ENCODE data around the gene MMP15.
A peak's percentile ranks its signal among the peaks of the same experiment; 100 is the strongest.
"Not testable (repeated sequence)": the region's sequence is repeated elsewhere in the genome, so short reads cannot be mapped to it uniquely, and the experiment has no call there.

MMP15 gene

GRCh38 chr16:58049232-58050185, 24.0 kb downstream of the MMP15 start:
- DNase-seq (ENCODE audit: low spot score), result no peak

GRCh38 chr16:58051296-58051695, 25.7 kb downstream of the MMP15 start:
- DNase-seq (ENCODE audit: low spot score), result no peak

- no peak for DNase-seq (ENCODE audit: low spot score)
Measured at GRCh38 chr16:58051821-58052603, 26.5 kb downstream of the MMP15 start.

- no peak for DNase-seq (ENCODE audit: low spot score)
Measured at GRCh38 chr16:58053682-58054005, 28.1 kb downstream of the MMP15 start.

GRCh38 chr16:58054289-58054688, 28.7 kb downstream of the MMP15 start:
- no peak for DNase-seq (ENCODE audit: low spot score)

- DNase-seq (ENCODE audit: low spot score), result peak; percentile 27
Measured at GRCh38 chr16:58056580-58056979, 31.0 kb downstream of the MMP15 start.

GRCh38 chr16:58057121-58057520, 31.6 kb downstream of the MMP15 start:
- DNase-seq (ENCODE audit: low spot score), result no peak

- no peak for DNase-seq (ENCODE audit: low spot score)
Measured at GRCh38 chr16:58057784-58058183, 32.2 kb downstream of the MMP15 start.

- DNase-seq (ENCODE audit: low spot score), result peak; percentile 18
Measured at GRCh38 chr16:58062821-58063220, 37.3 kb downstream of the MMP15 start.

- DNase-seq (ENCODE audit: low spot score), result peak; percentile 9
Measured at GRCh38 chr16:58063377-58064076, 38.0 kb downstream of the MMP15 start.

GRCh38 chr16:58070585-58070984, 45.0 kb downstream of the MMP15 start:
- no peak for DNase-seq (ENCODE audit: low spot score)

- not testable (repeated sequence) for DNase-seq (ENCODE audit: low spot score)
Measured at GRCh38 chr16:58072134-58072533, 46.6 kb downstream of the MMP15 start.

GRCh38 chr16:58073086-58073485, 47.5 kb downstream of the MMP15 start:
- DNase-seq (ENCODE audit: low spot score), result not testable (repeated sequence)

- DNase-seq (ENCODE audit: low spot score), result no peak
Measured at GRCh38 chr16:58074657-58075056, 49.1 kb downstream of the MMP15 start.

- no peak for DNase-seq (ENCODE audit: low spot score)
Measured at GRCh38 chr16:58076514-58076913, 51.0 kb downstream of the MMP15 start.

- DNase-seq (ENCODE audit: low spot score), result no peak
Measured at GRCh38 chr16:58077796-58078195, 52.2 kb downstream of the MMP15 start.

- DNase-seq (ENCODE audit: low spot score), result not testable (repeated sequence)
Measured at GRCh38 chr16:58080657-58081056, 55.1 kb downstream of the MMP15 start.

GRCh38 chr16:58082381-58082780, 56.8 kb downstream of the MMP15 start:
- no peak for DNase-seq (ENCODE audit: low spot score)

GRCh38 chr16:58084635-58085034, 59.1 kb downstream of the MMP15 start:
- DNase-seq (ENCODE audit: low spot score), result no peak

GRCh38 chr16:58085171-58085570, 59.6 kb downstream of the MMP15 start:
- no peak for DNase-seq (ENCODE audit: low spot score)

- DNase-seq (ENCODE audit: low spot score), result no peak
Measured at GRCh38 chr16:58085584-58086251, 60.2 kb downstream of the MMP15 start.

All from D341Med (cell line).